Urinary bladder (tissue), 4 donors: ENCODE data around the gene IL23A. TPM values are rescaled to one million over a fixed set of nuclear protein-coding genes. Genes with fewer than 3 reads are reported as not detected.
A peak's percentile ranks its signal among the peaks of the same experiment; 100 is the strongest.

Experiments used
- DNase-seq: peaks from one replicate; pipeline ENCODE4 v3.0.0-alpha.2; 2015; ENCODE audit errors: extremely low spot score
- H3K27ac ChIP-seq: one replicate; pipeline ENCODE4 v1.5.1; 2013; ENCODE audit warnings: low read depth, mild to moderate bottlenecking, moderate library complexity
- H3K36me3 ChIP-seq: one replicate; pipeline ENCODE4 v1.6.1; 2013; ENCODE audit warnings: mild to moderate bottlenecking, moderate library complexity; ENCODE audit not compliant: insufficient read depth
- H3K4me1 ChIP-seq: one replicate; pipeline ENCODE4 v1.6.1; 2013; ENCODE audit warnings: mild to moderate bottlenecking, moderate library complexity; ENCODE audit not compliant: insufficient read depth
- H3K4me3 ChIP-seq: one replicate; pipeline ENCODE4 v1.5.1; 2013; ENCODE audit warnings: low read depth, low read length
- WGBS: extraction: QIAGEN DNeasy Blood & Tissue Kit; methylation state at CpG from one replicate; pipeline ENCODE4 v1.1.7; 2013; 5-methylcytosine and 5-hydroxymethylcytosine counted together
- polyA plus RNA-seq: library from polyadenylated mRNA; stranded (reverse); fragments of 200-250 nt; gene quantifications from one replicate; pipeline ENCODE4 v1.2.3, GENCODE V29; 2013
- total RNA-seq: library from RNA; depleted of rRNA; stranded (reverse); fragments of >200 nt; gene quantifications from one replicate; pipeline ENCODE4 v1.2.3, GENCODE V29; 2014
- donor health status: healthy with polysubstance abuse.
- donor health status: healthy.

IL23A gene
- total and polyA plus RNA-seq, 2 donors = 0.89 TPM; not detected in 1

GRCh38 chr12:56359851-56360767, 21.4 kb downstream of the IL23A start, which contains the start of gene STAT2:
TSS of gene STAT2 (minus strand) at chr12:56360107. CDS start at chr12:56356571, 3,536 bp downstream.
- Histone ChIP-seq H3K4me1 (no peaks in the 10 kb centered on the region), H3K27ac (peak within 1 kb of the TSS; percentile 91), H3K4me3 (peak within 1 kb of the TSS; percentile 54), H3K36me3 (peaks cover 4% of the 10 kb centered on the region)
- under 1% methylated on average over 54 of the region's 54 CpGs for WGBS
- DNase-seq = peak; percentile 100

- Histone ChIP-seq H3K27ac (no peak overlapping the region), H3K4me1 (no peaks in the 10 kb centered on the region), H3K36me3 (no peaks in the 10 kb centered on the region), H3K4me3 (no peak overlapping the region)
- WGBS = 78% methylated on average over 8 of the region's 8 CpGs
- no peak for DNase-seq
These were observed 22.9 kb downstream of the IL23A start for GRCh38 chr12:56361487-56362129.

DNA sequence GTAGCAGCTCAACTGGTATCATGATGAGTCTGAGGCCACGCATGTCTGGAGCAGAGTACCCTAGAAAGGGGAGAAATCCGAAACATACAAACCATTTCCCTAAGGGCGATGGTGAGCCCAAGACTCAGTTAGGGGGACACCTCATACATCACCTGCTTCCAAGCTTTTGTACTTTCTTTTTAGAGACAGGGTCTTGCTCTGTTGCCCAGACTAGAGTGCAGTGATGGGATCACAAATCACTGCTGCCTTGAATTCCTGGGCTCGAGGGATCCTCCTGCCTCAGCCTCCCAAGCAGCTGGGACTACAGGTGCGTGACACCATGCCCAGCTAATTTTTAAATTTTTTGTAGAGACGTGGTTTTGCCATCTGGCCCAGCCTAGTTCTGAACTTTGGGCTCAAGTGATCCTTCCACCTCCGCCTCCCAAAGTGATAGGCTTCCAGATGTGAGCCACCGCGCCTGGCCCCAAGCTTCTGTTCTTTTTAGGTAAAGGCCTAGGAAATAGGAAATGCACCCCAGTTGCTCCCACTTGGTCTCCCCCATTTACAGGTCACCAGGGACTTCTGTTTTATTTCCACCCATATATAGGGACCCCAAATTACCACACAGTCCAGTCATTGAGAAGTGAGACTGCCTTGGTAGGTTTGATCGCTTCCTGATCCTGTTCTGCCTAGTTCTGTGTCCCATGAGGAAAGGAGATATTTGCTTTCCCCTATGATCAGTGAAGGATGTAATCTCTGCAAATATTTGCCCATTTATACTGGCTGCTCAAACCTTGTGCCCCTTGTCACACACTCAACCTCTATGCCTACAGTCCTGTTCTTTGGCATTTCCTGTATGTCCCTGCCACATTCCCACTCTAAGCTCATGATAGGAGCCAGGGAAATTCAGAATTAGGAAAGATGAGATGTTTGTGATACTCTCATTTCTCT, 23.7 kb downstream of the IL23A start, which contains the start of gene APOF:
TSS of gene APOF (minus strand) at position 728 of the 930 bp plus-strand sequence. CDS start at position 616, 112 bp downstream.
- Histone ChIP-seq H3K36me3 (no peaks in the 10 kb centered on the region), H3K4me1 (no peaks in the 10 kb centered on the region), H3K27ac (no peak within 1 kb of the TSS), H3K4me3 (no peak within 1 kb of the TSS)
- no peak for DNase-seq
- 90% methylated on average over 10 of the region's 10 CpGs for WGBS

- WGBS = 87% methylated on average over 3 of the region's 3 CpGs
- Histone ChIP-seq H3K4me1 (no peaks in the 10 kb centered on the region), H3K27ac (no peak overlapping the region), H3K4me3 (no peak overlapping the region), H3K36me3 (no peaks in the 10 kb centered on the region)
- no peak for DNase-seq
These were observed 28.3 kb downstream of the IL23A start for GRCh38 chr12:56366948-56367347.

- Histone ChIP-seq H3K4me1 (no peaks in the 10 kb centered on the region), H3K4me3 (no peak overlapping the region), H3K27ac (no peak overlapping the region), H3K36me3 (no peaks in the 10 kb centered on the region)
- WGBS = 95% methylated on average over 1 of the region's 1 CpG
- DNase-seq = no peak
These were observed 34.8 kb downstream of the IL23A start for GRCh38 chr12:56373515-56373914.

DNA sequence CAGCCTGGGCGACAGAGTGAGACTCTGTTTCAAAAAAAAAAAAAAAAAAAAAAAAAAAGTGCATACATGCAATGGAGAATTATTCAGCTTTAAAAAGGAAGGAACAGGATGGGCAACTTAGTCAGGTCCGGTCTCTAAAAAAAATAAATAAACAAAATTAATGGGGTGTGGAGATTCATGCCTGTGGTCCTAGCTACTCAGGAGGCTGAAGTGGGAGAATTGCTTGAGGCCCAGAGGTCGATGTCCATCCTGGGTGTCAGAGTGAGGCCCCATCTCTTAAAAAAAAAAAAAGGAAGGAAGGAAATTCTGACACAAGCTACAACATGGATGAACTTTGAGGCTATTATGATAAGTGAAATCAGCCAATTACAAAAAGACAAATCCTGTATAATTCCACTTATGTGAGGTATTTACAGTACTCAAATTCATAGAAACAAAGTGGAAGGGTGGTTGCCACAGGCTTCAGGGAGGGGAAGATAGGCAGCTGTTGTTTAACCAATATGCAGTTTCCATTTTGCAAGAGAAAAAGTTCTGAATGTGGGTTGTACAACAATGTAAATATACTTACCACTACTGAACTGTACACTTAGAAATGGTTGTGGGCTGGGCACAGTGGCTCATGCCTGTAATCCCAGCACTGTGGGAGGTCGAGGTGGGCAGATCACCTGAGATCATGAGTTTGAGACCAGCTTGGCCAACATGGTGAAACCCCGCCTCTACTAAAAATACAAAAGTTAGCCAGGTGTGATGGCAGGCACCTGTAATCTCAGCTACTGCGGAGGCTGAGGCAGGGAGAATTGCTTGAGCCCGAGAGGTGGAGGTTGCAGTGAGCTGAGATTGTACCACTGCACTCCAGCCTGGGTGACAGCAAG, 36.3 kb downstream of the IL23A start:
- H3K4me1 ChIP-seq = no peaks in the 10 kb centered on the region
- H3K36me3 ChIP-seq = no peaks in the 10 kb centered on the region
- no peak overlapping the region for H3K27ac ChIP-seq
- WGBS = 76% methylated on average over 7 of the region's 7 CpGs
- H3K4me3 ChIP-seq = no peak overlapping the region
- DNase-seq = no peak

GRCh38 chr12:56375598-56376434, 37.1 kb downstream of the IL23A start:
- no peak for DNase-seq
- H3K27ac ChIP-seq = no peak overlapping the region
- H3K36me3 ChIP-seq = no peaks in the 10 kb centered on the region
- WGBS = 70% methylated on average over 11 of the region's 11 CpGs
- H3K4me1 ChIP-seq = no peaks in the 10 kb centered on the region
- H3K4me3 ChIP-seq = no peak overlapping the region

- WGBS = 57% methylated on average over 4 of the region's 4 CpGs
- Histone ChIP-seq H3K27ac (no peak overlapping the region), H3K36me3 (no peaks in the 10 kb centered on the region), H3K4me1 (no peaks in the 10 kb centered on the region), H3K4me3 (no peak overlapping the region)
- DNase-seq = no peak
These were observed 38.8 kb downstream of the IL23A start for GRCh38 chr12:56377310-56377988.

DNA sequence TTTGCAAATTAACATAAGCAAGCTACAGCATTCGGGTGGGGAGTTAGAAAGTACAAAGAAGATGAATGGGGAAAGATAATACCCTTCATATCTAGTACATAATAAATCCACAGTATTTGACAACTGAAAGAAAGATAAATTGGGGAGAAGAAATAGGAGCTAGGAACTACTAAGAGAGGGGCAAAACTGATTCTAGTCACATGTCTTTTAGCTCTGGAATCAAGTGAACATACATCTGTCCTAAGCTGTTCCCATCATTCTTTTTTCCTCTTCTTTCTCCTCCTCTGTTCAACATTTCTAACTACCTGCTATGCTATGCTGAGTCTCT, 39.3 kb downstream of the IL23A start:
- DNase-seq = no peak
- no peaks in the 10 kb centered on the region for H3K36me3 ChIP-seq
- 21% methylated on average over 1 of the region's 1 CpG for WGBS
- H3K4me1 ChIP-seq = no peaks in the 10 kb centered on the region
- no peak overlapping the region for H3K27ac ChIP-seq
- H3K4me3 ChIP-seq = no peak overlapping the region

DNA sequence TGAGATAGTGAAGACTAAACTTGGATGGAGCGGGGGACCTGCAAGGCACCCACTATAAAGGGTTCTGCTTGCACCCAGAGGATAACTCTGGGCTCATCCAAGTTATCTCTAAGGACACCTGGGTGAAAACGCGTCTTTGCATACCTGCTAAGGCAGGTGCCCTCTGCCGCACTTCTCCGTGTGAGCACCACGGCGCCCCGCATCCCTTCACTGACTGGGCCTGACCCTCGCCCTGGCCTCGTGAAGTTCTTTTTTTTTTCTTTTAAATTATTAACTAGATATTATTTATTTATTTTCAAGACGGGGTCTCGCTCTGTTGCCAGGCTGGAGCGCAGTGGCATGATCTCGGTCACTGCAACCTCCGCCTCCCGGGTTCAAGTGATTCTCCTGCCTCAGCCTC, 43.9 kb downstream of the IL23A start:
- Histone ChIP-seq H3K4me3 (no peak overlapping the region), H3K36me3 (no peaks in the 10 kb centered on the region), H3K27ac (no peak overlapping the region), H3K4me1 (no peaks in the 10 kb centered on the region)
- 92% methylated on average over 16 of the region's 16 CpGs for WGBS
- DNase-seq = no peak

- no peak for DNase-seq
- no peak overlapping the region for H3K27ac ChIP-seq
- no peaks in the 10 kb centered on the region for H3K36me3 ChIP-seq
- H3K4me3 ChIP-seq = no peak overlapping the region
- no peaks in the 10 kb centered on the region for H3K4me1 ChIP-seq
- 88% methylated on average over 1 of the region's 1 CpG for WGBS
These were observed 47.2 kb downstream of the IL23A start for GRCh38 chr12:56385873-56386272.
